ENCODE results near the gene FHAD1. TPM values are rescaled to one million over a fixed set of nuclear protein-coding genes. Genes with fewer than 3 reads are reported as not detected.

The FHAD1 gene
- total and polyA plus RNA-seq, 2 donors (not counting 1 experiment from before 2014, with no cell fraction given): not detected

GRCh38 chr1:15219280-15220023, 27.6 kb upstream of the FHAD1 start:
- Histone ChIP-seq H3K9ac (ENCODE audit: low read length) (no peak overlapping the region), H3K79me2 (ENCODE audit: control insufficient read depth, insufficient read depth, low read length) (no peaks in the 10 kb centered on the region), H3K27me3 (replicated peaks in 1 of 4; ENCODE audit: control extremely low read depth in 1 of 4, control insufficient read depth in 3 of 4, insufficient read depth in 4 of 4, low read length in 3 of 4) (peaks cover 0 to 5% (median 0%) of the 10 kb centered on the region in 4 experiments), H3K4me3 (ENCODE audit: control extremely low read depth in 1 of 5, extremely low read depth in 1 of 5, insufficient read depth in 1 of 5, low read depth in 2 of 5, low read length in 4 of 5) (no peak overlapping the region), H2AFZ (ENCODE audit: insufficient read depth, low read depth, low read length, poor library complexity, severe bottlenecking) (no peak overlapping the region), H3K36me3 (replicated peaks in 1 of 2; ENCODE audit: control extremely low read depth in 1 of 2, control insufficient read depth in 1 of 2, extremely low read depth in 1 of 2, insufficient read depth in 2 of 2, low read length in 1 of 2) (no peaks in the 10 kb centered on the region), H3K4me1 (ENCODE audit: control insufficient read depth in 2 of 2, insufficient read depth in 2 of 2, low read length in 2 of 2) (peaks cover 0 to 2% of the 10 kb centered on the region in 2 donors), H4K20me1 (ENCODE audit: control insufficient read depth, insufficient read depth, low read length, poor library complexity, severe bottlenecking) (no peaks in the 10 kb centered on the region), H3K9me3 (ENCODE audit: control extremely low read depth in 1 of 3, control insufficient read depth in 2 of 3, insufficient read depth in 1 of 3, low read length in 2 of 3) (no peaks in the 10 kb centered on the region), H3K27ac (ENCODE audit: low read length in 2 of 2) (no peak overlapping the region), H3K4me2 (replicated peaks; ENCODE audit: low read depth, low read length, poor library complexity, severe bottlenecking) (no peak overlapping the region)
- ChIA-PET CTCF (no interaction called here), POLR2A (no interaction called here)
- Mint-ChIP-seq H3K4me3 (no peak overlapping the region), H3K9me3 (ENCODE audit: insufficient read depth) (no peaks in the 10 kb centered on the region), H3K4me1 (peaks cover 4% of the 10 kb centered on the region), H3K27me3 (peaks cover 25% of the 10 kb centered on the region), H3K27ac (no peak overlapping the region)
- ATAC-seq (ENCODE audit: low read depth): no peak
- intact Hi-C loops (cut with micrococcal nuclease): no loop called here
- TF ChIP-seq CTCF (IDR thresholded peaks at IDR 0.05): no peak
- no peak for TF ChIP-seq EZH2 (IDR thresholded peaks at IDR 0.05; ENCODE audit: borderline replicate concordance, insufficient read depth, low read depth, low read length, poor library complexity, severe bottlenecking)
- whole genome bisulfite sequencing (ENCODE audit: insufficient coverage): 91% methylated on average over 16 of the region's 22 CpGs
- no peak for DNase-seq

DNA sequence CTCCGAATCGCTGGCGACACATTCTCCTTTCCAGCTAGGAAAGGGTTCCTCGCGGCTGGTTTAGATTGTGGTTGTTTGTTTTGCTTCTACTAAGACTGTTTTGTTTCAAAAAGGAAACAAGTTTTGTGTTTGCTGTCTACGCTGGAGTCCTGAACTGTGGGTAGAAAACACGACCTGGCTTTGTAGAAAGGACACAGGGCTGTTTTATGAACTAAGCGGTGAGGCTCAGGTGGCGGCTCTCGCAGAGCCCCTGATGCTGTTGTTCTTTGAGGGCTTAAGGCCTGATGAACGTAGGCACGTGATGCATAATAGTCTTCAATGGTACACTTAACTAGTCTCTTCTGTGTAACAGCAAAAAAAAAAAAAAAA, 27.0 kb upstream of the FHAD1 start:
- no peaks in the 10 kb centered on the region for H3K9me3 ChIP-seq (ENCODE audit: control extremely low read depth in 1 of 3, control insufficient read depth in 2 of 3, insufficient read depth in 1 of 3, low read length in 2 of 3)
- no peak for TF ChIP-seq CTCF (IDR thresholded peaks at IDR 0.05)
- no peak for TF ChIP-seq EZH2 (IDR thresholded peaks at IDR 0.05; ENCODE audit: borderline replicate concordance, insufficient read depth, low read depth, low read length, poor library complexity, severe bottlenecking)
- H3K27me3 Mint-ChIP-seq: peaks cover 25% of the 10 kb centered on the region
- no peak overlapping the region for H3K4me3 ChIP-seq (ENCODE audit: control extremely low read depth in 1 of 5, extremely low read depth in 1 of 5, insufficient read depth in 1 of 5, low read depth in 2 of 5, low read length in 4 of 5)
- H3K9ac ChIP-seq (ENCODE audit: low read length): no peak overlapping the region
- no peak overlapping the region for H3K4me2 ChIP-seq (replicated peaks; ENCODE audit: low read depth, low read length, poor library complexity, severe bottlenecking)
- H2AFZ ChIP-seq (ENCODE audit: insufficient read depth, low read depth, low read length, poor library complexity, severe bottlenecking): no peak overlapping the region
- H3K4me1 ChIP-seq (ENCODE audit: control insufficient read depth in 2 of 2, insufficient read depth in 2 of 2, low read length in 2 of 2): peaks cover 0 to 3% of the 10 kb centered on the region in 2 donors
- ATAC-seq (ENCODE audit: low read depth) (no peak), DNase-seq (no peak)
- H3K79me2 ChIP-seq (ENCODE audit: control insufficient read depth, insufficient read depth, low read length): no peaks in the 10 kb centered on the region
- peaks cover 8% of the 10 kb centered on the region for H3K4me1 Mint-ChIP-seq
- H3K36me3 ChIP-seq (replicated peaks in 1 of 2; ENCODE audit: control extremely low read depth in 1 of 2, control insufficient read depth in 1 of 2, extremely low read depth in 1 of 2, insufficient read depth in 2 of 2, low read length in 1 of 2): no peaks in the 10 kb centered on the region
- POLR2A ChIA-PET: no interaction called here
- intact Hi-C loops (cut with micrococcal nuclease): no loop called here
- no peaks in the 10 kb centered on the region for H3K9me3 Mint-ChIP-seq (ENCODE audit: insufficient read depth)
- H3K27ac ChIP-seq (ENCODE audit: low read length in 2 of 2): no peak overlapping the region
- CTCF ChIA-PET: interaction anchor here (0.7 kb wide), 1 partner anchor 707 kb away, joined by 4 read pairs; no protein-coding TSS in a partner anchor
- H3K4me3 Mint-ChIP-seq: no peak overlapping the region
- H4K20me1 ChIP-seq (ENCODE audit: control insufficient read depth, insufficient read depth, low read length, poor library complexity, severe bottlenecking): no peaks in the 10 kb centered on the region
- 93% methylated on average over 8 of the region's 12 CpGs for WGBS (ENCODE audit: insufficient coverage)
- no peak overlapping the region for H3K27ac Mint-ChIP-seq
- H3K27me3 ChIP-seq (replicated peaks in 1 of 4; ENCODE audit: control extremely low read depth in 1 of 4, control insufficient read depth in 3 of 4, insufficient read depth in 4 of 4, low read length in 3 of 4): peaks cover 0 to 5% (median 0%) of the 10 kb centered on the region in 4 experiments
